GM21737 (cell line): Measurements from ENCODE around the gene FNDC3B.

Source experiments
- ATAC-seq: cut with Tn5 transposase; IDR thresholded peaks from one replicate; pipeline ENCODE4 v1.9.1; 2021; ENCODE audit warnings: mild to moderate bottlenecking, moderate library complexity; ENCODE audit not compliant: unreplicated experiment

FNDC3B gene

DNA sequence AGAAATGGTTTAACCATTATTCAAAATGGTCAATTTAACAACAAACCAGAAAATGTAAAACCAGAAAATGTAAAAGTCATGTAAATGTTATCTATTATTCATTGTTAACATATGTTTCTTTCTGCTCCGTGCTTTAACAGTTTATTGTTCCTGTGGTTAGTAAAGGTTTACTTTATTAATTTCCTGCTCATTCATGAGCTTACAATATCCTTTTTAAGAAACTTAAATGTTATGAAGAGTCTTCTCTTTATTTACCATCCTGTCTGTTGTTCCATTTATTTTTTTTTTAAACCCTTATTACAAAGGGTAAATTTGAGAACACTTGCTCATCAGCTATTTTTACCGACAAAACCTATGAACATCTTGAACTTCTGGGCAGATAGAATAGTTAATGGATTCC lies 260.8 kb downstream of the FNDC3B start:
- no peak for ATAC-seq

GRCh38 chr3:172300862-172301261 lies 261.5 kb downstream of the FNDC3B start:
- no peak for ATAC-seq

GRCh38 chr3:172302203-172302602 lies 262.8 kb downstream of the FNDC3B start:
- ATAC-seq, result no peak

DNA sequence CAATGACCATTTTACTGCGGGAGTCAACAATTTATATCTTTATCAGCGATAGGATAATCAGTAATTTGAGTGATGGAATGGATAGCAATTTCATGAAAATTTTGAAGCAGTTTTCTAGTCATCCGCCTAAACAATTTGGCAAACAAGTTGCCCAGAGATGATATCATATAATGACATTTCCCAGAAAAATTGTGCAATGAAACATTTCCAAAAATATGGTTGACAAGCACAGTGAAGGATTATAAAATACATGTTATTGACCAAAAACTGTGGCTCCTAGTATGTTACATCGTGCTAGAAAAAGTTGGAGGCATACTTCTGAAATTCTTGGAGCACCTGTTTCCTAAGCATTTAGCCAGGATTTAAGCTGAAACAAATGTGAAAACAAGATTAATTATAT lies 263.8 kb downstream of the FNDC3B start:
- ATAC-seq, result no peak

DNA sequence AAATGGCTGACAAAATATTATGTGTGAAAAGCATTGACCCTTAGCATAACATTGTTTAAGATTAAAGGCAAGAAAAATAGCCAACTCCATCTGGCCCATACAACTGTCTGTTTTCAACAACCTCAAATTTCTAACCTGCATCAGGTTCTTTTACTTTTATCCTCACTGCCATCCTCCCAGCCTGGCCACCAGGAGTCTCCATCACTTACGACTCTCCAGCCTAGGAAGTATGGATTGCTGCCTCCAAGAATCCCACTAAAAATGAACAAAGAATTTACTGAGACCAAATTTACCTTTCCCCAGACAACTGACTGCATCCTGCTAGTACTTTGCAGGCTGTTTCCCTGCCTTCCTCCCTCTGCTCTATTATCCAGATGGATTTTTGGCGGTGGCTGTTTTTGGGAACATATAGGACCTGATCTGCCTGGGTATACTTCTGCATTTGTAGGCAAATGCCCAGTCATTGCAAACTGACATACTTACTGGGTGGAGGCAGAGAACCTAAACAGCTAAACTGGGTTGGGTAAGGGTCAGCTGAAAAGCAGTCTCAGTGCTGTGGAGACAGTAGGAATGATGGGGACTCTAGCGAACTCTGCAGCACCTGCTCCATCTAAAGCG lies 264.7 kb downstream of the FNDC3B start:
- ATAC-seq, result no peak

- no peak for ATAC-seq
Observed at GRCh38 chr3:172305552-172305951, 266.2 kb downstream of the FNDC3B start.

DNA sequence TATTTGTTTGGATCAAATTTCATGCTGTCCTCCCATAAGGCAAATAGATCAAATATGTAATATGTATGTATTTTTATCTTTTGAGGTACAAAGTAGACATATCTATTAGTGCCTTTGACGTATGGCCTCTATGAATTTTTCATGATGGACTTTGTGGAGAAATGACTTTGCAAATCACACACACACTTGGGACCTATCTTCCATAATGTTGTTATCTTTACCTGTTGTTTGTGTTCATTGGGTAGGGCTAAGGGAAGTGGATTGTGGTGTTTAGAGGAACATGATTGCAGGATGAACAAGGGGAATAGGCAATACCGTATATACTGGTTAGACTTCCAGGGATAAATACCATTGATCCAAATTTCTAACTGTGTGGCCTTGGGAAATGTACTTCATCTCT lies 266.6 kb downstream of the FNDC3B start:
- ATAC-seq, result no peak

DNA sequence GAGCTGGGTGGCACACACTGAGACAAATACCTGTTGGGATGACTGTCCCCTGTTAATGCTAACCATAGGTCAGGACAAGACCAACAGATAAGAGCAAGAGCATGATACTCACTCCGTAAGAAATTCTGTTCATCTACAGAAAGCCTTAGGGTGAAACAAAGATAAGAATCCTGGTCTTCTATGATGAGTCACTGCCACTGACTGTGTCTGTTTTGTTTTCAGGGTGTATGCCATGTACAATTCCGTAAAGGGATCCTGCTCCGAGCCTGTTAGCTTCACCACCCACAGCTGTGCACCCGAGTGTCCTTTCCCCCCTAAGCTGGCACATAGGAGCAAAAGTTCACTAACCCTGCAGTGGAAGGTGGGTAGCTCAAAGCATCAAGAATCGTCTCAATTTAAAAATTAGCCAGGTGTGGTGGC lies 267.8 kb downstream of the FNDC3B start:
- no peak for ATAC-seq

GRCh38 chr3:172309059-172309458 lies 269.7 kb downstream of the FNDC3B start:
- no peak for ATAC-seq

DNA sequence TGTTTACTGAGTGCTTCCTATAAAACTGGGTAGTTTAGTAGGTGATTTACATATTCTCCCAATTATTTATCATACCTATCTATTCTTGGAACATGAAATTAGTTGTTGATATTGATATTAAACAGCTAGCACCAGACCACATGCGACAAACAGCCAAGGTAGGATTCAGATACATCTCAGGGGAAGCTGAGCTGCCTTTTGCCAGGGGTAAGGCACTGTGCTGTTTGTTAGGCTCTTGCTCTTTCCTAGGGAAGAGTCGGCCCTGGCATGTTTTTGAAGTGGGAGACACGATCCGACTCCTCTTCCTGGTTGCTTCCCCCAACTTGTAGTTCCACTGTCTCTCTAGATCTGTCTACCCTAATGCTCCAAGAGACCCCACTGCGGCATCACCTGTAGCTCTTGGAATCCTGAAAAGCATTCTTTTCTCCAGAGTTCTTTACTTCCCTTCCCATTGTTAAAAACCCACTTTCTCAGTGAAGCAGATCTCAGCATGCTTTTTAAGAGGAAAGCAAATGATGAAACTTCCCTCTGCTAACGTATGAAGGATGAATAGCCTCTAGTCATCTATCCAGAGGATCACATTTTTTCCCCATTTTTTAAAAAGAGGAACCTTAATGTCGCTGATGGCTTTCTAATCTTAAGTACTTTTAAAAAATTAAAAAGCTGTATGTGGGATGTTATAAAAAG lies 270.5 kb downstream of the FNDC3B start:
- ATAC-seq, result no peak

GRCh38 chr3:172310428-172310760 lies 271.0 kb downstream of the FNDC3B start:
- no peak for ATAC-seq

DNA sequence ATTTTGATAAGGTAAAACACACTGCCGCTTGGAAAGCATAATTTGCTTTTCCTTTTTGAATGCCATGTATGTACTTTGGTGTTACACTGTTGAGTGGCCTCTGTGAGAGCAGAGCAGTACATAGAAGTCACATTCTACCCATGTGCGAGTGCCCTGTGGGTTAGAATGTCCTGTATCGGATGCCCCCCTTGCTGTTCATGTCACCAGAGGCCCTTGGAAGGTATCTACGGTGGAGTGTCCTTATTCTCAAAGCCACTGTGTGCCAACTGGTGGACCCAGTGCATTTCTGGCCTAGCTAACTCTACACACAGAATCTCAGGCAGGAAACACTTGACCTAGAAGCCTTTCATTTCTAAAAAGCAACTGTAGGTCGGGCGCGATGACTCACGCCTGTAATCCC lies 271.8 kb downstream of the FNDC3B start:
- ATAC-seq, result no peak

DNA sequence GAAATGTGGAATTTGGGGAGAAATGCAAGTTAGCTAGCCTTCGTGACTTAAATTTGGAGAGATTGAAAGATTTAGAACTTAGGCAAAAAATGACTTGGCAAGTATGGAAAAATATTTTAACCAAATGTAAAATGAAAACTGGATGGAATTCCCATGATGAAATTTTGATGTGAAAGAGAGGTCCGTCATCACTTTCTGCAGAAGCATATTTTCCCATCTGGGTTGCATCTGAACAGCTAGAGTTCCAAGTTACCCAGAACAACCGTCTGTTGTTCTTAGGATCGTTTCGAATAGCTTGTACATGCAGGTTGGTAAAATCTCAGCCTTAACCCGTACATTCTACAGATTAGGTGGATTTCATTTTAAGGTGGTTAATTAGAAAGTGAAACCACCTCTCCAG lies 272.6 kb downstream of the FNDC3B start:
- no peak for ATAC-seq

DNA sequence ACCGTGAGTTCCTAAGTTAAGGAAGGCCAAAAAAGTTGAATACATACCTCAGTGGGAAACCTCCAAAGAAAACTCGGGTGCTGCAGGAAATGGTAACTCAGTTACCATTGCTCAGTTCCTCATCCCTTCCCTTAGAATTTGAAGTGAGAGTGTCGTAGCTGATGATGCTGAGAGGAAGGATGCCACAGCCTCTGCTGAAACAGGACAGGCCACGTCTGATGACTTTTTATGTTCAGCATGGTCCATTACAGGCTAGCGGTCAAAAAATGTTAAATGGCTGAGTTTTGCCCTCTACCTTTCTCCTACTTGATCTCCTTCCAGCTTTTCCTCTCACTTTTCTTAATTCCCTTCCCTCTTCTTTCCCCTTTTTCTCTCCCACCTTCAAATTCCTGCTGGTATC lies 273.3 kb downstream of the FNDC3B start:
- no peak for ATAC-seq

- ATAC-seq, result no peak
Observed at GRCh38 chr3:172313671-172314070, 274.3 kb downstream of the FNDC3B start.

DNA sequence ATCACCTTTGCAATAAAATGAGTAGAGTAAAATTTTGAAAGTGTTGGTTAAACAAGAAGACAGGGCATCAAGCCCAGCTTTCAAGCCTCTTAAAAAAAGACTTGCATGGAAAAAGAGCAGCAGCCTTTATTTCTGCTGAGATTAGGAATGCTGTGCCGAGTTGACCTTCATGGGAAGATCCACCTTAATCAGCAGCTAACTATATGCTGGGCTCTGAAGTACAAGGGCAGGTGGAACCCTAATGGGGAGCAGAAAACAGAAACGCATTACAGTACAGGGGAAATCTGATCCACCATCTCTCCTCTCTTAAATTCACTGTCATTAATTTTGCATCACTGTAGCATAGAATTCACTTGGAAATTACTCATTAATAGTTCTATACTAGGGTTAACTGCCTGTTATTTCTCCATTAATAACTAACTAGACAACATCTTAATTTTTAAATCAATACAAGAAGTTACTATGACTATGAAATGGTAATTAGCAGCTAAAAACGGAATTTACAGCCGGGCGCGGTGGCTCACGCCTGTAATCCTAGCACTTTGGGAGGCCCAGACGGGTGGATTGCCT lies 275.3 kb downstream of the FNDC3B start:
- no peak for ATAC-seq

DNA sequence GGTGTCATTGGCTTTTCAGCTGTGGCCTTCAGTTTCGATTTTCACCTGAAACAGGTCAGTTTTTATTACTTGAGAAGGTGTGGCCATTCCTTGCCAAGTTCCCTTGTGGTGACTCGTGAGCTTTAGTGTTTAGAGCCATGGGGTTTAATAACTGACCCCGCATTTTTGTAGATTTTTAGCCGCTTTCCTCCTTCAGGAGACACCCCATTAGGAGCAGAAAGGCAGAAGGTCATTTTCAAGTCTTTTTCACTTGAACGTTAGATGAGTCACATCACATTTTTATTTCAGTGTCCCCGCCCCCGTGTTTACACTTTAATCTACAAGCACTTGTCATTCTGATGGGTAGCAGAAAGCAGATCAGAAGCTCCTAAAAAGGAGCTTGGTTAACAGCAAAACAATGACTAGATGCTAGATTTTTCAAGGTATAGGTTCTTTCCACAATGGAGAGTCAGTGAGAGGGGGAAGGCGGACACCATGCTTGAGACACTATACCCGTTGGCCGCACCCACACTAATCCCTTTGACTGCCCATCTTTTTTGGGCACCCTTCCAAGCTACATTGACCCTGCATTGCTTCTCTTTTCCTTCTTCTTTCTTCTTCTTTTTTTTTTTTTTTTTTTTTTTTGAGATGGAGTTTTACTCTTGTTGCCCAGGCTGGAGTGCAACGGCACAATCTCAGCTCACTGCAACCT lies 276.2 kb downstream of the FNDC3B start:
- ATAC-seq, result no peak

GRCh38 chr3:172316758-172317157 lies 277.4 kb downstream of the FNDC3B start:
- ATAC-seq, result no peak

GRCh38 chr3:172317481-172317880 lies 278.1 kb downstream of the FNDC3B start:
- no peak for ATAC-seq

DNA sequence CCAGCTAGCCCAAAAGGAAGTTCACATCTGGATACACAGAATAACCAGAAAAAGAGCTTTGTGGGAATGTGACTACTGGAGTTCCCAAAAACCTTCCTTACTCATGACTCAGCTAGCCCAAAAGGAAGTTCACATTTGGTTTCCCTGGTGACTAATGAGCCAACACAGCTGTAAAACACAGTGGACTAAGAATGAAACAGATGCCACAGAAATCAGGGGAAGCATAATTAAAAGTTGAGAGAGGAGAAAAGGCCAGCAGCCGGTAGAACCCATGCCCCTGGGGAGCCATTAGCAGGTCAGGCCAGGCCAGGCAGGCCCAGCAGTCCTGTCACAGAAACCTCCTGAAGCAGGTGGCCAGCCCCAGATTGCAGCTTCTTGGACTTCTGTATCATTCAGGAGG lies 278.6 kb downstream of the FNDC3B start:
- no peak for ATAC-seq

DNA sequence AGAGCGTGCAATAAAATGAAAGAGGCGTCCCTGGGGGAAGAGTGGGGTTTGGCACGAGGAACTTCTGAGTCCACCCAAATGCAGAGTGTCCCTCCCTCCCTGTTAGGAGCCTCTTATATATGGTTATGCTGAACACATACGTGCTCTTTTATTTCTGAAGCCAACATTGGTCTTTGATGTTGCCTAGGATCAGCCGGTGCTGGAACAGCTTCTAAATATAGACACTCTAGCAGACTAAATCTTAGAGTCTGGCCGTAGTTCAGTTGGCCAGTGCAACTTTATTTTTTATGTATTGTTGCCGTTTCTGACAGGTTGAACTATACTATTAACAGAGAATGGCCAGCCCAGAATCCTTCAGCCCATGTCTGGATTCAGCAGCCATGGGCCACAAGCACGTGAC lies 280.2 kb downstream of the FNDC3B start:
- ATAC-seq, result no peak

DNA sequence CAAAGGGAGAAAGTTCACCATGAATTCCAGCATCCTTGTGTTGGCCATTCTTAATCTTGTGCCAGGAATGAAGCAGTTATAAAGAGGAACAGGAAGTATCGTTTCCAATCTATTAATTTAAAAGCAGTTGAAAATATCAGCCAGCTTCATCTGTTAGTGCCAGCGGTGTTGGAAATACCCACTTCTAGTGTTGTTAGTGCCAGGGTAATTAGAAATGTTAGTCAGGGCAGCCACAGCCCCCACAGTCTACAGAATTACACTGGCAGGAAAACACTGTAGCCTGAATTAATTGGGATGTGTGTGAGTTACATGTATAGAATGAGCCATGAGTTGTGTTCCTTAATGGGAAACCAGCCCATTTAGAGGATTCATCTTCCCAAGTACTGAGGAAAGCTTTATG lies 281.1 kb downstream of the FNDC3B start:
- ATAC-seq, result no peak
